ENCODE measurements around the gene COL6A1.

DNA sequence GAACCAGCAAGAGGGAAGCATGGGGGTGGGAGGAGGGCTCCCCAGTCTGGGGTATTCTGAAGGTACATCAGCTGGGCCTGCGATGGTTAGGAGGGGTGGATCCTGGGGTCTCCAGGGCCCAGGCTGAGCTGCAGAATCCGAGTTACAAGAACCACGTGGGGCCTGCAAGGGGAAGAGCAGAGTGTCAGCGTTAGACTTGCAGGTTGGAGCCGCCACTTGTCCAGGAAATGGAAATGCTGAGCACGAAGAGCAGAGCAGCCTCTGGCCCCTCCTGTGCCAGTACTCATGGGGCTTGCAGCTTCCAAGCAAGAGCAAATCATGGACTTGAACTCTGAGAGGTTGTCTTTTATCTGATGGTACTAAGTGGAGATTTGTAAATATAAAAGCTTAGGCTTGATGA is 47.5 kb upstream of the COL6A1 start:
- no peak for TF ChIP-seq POLR2AphosphoS5 (IDR thresholded peaks at IDR 0.05; ENCODE audit: low read depth)
- TF ChIP-seq, protein P1, sequence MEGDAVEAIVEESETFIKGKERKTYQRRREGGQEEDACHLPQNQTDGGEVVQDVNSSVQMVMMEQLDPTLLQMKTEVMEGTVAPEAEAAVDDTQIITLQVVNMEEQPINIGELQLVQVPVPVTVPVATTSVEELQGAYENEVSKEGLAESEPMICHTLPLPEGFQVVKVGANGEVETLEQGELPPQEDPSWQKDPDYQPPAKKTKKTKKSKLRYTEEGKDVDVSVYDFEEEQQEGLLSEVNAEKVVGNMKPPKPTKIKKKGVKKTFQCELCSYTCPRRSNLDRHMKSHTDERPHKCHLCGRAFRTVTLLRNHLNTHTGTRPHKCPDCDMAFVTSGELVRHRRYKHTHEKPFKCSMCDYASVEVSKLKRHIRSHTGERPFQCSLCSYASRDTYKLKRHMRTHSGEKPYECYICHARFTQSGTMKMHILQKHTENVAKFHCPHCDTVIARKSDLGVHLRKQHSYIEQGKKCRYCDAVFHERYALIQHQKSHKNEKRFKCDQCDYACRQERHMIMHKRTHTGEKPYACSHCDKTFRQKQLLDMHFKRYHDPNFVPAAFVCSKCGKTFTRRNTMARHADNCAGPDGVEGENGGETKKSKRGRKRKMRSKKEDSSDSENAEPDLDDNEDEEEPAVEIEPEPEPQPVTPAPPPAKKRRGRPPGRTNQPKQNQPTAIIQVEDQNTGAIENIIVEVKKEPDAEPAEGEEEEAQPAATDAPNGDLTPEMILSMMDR (IDR thresholded peaks at IDR 0.05; ENCODE audit: insufficient read depth, low read length) = no peak
- no peak for TF ChIP-seq SPI1 (IDR thresholded peaks at IDR 0.05; ENCODE audit: borderline replicate concordance, low read depth)
